ENCODE data around the gene COL12A1.

The COL12A1 gene

DNA sequence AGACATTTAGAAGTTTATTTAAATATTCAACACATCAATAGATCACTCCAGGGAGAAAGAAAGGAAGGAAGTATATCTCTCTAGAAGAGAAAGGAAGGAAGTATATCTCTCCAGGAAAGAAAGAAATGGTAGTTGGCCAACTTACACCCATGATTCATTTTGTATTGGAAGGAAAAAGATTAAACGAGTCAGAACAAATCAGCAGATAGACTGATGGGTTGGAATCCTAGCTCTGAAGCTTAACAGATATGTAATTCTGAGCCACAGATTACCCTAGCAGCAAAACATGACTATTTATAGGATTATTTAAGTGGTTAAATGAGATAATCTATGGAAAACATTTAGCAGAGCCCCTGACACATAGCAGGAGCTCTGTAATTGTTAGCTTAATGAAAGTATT, 27.1 kb downstream of the COL12A1 start:
- no peak for DNase-seq (ENCODE audit: low read depth in 2 of 2)

DNA sequence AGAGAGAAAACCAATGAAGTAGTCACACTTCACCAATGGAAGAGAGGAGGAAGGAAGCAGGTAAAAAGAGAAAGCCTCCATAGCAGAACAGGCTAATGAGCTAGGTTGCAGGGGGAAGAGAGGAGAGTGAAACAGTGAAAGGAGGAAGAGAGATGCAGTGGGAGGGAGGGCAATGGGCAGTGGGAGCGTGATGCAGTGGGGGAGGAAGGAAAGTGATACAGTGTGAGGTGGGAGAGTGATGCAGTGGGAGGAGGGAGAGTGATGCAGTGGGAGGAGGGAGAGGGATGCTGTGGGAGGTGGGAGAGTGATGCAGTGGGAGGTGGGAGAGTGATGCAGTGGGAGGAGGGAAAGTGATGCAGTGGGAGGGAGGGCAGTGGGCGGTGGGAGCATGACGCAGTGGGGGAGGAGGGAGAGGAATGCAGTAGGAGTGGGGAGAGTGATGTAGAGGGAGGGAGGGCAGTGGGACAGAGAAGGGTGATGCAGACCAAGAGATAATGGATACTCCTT, 29.7 kb downstream of the COL12A1 start:
- DNase-seq (ENCODE audit: low read depth in 2 of 2) = no peak

DNA sequence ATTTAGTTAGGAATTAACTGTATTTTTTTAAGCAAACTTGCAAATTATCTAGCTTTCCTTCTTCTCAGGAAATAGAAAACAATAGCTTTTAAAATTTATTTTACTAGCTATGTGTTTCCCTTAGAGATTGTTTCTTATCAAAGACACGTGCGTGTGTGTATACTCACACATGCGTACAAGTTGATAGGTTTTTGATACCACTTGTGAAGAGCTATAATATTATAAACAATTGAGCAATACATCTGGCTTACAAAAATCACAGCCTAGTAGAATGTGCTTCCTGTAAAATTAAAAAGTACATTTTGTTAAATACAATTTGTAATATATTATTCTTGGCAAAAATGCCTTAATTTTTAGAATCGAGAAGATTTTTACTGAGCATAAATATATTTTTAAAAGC, 33.9 kb downstream of the COL12A1 start:
- no peak for DNase-seq (ENCODE audit: low read depth in 2 of 2)

DNA sequence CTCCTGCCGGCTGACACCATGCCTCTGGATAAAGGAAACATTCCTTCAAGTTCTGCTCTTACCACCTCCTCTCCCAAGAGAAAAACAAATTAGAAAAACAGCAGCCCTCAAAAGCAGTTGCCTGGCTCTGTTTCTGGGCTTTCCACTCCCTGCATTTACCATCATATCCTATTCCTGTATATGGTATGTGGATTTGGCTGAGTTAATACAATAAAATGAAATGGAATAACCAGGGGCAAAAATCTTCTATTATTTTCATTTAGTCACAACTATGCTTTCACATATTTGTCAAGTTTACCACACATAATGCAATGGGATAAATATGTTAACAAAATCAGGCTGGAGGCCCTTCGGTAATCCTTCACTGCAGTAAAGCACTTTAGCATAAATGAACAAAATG, 34.3 kb downstream of the COL12A1 start:
- no peak for DNase-seq (ENCODE audit: low read depth in 2 of 2)

DNA sequence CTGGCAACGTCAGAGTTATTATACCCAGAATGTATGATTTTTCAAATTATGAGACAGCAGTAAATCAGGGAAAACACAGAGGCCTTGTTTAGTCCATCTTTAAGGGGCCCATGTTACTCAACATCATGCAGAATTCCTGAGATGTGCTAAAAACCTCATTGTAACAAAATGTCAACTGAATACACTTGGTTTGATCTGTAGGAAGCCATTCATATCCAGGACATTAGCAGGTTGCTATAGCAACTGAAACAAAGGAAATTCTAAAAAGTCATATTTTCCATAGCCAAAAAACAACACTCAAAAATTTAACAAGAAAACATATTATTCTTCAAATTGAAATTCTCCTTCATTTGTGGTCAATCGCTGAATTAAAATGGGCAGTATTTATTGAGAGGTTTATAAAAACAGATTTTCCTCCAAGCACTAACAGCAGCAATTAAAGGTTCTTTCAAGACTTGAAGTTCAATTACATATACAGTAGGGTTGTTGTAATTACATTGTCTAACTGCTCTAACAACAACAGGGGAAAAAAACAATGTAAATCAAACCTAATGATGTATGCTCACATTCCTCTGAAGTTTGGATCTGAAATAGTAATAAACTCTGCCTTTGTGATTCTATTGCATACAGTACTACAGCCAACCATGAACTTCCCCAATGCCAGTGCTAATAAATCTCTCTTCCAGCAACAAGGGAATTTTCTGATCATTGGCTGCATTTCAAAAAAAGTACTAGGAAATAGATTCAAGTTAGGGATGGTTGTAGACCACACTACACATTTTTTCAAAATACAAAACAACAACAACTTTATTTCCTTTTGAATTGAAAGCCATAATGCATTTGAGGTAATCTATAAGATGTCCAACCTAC, 34.9 kb downstream of the COL12A1 start:
- no peak for DNase-seq (ENCODE audit: low read depth in 2 of 2)

DNA sequence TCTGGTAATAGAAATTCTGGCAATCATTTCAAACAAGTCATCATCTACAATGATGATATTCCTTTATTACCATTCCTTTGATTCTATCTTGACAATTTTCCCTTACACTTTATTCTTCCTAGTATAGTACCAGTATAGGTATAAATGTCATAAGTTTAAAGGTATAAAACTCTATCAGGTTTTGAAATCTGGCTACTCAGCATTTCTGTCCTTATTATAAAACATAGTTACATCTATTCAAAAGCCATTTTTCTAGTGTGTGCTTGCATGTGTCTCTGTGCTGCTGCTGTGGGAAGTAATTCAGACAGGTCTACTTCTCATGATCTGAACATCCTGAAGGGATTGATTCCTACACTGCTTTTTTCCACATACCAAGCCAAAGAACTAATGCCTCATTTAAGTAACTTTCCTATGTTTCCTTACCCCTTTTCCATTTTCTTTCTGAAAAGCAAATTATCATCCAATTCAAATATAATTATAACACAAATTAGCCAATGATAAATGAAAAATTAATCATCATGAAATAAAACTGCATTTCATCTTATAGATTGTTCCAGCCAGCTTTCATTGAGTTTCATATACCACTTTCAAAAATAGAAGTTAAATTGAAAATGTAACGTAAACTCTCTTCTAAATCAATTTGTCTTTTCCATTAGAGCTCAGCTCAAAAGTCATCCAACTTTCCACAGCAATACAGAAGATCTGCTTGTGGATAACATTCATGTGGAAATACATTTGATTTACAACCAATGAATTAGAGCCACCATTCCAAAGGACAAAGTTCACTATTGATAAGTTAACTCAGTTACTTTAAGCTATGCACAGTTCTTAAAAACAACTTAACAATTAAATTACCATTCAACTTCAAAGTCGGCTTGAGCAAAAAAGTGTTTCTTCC, 35.9 kb downstream of the COL12A1 start:
- no peak for DNase-seq (ENCODE audit: low read depth in 2 of 2)

DNA sequence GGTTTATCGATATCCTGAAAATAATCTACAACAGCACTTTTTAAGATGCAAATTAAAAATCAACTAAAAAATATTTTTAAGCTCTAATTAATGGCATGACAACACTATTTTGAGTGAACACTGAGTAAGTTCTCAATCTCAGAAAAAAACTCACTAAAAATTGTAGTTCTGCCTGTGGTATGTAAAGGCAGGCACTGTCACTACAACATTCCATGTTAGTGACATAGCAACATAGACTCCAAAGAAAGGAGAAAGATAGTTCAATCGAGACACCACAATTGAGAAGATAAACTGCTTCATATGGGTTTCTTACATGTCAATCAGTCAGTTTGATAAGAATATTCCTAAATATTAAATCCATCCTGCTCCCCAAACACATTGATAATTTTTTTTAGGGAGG, 38.0 kb downstream of the COL12A1 start:
- no peak for DNase-seq (ENCODE audit: low read depth in 2 of 2)

DNA sequence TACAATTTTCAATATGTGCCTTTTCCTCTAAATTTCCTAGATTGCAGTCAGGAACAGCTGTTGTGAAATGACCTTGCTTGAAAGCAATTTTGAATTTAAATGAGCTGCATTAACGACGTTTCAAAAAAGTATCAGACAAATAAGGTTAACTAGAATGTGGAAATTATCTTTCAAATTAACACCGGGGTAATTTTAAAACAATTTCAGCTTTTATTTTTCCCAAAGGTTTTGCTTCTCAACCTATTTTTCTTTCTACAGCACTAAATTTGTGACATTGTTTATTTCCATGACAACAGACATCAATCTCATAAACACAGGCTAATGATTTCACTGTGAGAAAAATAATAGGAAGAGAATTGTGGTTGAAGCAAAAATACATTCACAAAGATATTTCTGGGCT, 38.5 kb downstream of the COL12A1 start:
- DNase-seq (ENCODE audit: low read depth in 2 of 2) = no peak

DNA sequence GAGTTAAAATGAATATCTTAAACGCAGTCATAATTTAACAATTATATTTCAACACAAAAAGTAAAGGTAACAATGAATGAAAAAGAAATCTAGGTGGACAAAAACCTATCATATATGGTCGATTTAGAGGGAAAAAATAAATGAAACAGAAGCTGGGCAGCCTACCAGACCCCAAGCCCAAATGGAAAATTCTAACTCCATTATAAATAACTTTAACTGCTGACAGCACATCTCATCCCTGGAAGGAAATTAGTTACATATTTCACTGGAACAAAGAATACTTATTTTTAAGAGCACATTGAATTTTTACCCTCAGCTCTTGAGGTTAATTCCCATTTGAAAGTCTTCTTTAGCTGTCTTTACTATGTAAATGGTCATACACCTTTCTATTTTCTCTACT, 39.1 kb downstream of the COL12A1 start:
- DNase-seq (ENCODE audit: low read depth in 2 of 2) = no peak

DNA sequence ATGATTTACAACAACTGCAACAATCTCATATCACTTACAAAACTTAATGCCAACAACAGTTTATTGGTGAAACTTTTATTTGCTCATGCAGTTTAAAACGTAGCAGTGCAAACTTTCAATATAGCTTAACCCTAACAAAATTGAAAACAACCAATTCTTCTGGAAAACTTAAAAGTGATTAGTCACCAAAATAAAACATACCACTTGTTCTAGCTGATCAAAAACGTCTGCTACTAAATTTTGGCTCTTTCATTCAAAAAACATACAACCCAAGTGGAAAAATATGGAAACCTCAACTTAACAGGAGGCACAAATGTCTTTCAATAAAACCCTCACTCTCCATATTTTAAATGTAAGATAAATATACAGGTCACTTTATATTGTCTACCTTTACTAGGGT, 39.6 kb downstream of the COL12A1 start:
- DNase-seq (ENCODE audit: low read depth in 2 of 2) = no peak

DNA sequence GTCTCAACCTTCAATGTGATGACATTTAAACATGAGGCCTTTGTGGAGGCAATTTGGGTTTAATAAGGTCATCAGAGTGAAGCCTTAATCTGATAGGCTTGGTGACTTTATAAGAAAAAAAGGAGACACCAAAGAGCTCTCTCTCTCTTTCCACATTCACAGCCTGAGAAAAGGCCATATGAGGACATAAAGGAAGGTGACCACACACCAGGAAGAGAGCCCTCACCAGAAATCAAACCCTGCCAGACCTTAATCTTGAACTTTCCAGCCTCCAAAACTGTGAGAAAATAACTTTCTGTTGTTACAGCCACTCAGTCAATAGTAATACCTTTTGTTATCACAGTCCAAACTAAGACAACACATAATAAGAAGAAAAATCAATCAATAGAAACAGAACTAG, 47.7 kb downstream of the COL12A1 start:
- no peak for DNase-seq (ENCODE audit: low read depth in 2 of 2)

DNA sequence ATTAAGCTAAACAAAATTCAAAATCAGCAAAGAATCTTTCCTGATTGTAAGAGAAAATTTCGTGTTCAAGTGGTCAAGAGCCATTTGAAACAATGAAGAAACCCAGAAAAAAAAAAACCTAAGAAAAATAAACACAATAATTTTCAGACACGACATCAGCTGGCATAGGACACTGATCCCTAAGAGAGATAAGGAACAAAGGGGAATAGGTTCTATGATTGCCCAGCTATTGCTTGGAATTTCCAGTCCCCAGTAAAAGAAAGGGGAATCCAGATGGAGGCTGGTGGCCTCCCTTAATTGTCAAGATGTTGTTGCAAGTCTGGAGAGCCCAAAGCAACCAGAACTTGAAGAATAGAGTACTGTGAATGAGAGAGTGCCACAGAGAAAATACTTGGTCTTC, 48.5 kb downstream of the COL12A1 start:
- DNase-seq (ENCODE audit: low read depth in 2 of 2) = no peak

DNA sequence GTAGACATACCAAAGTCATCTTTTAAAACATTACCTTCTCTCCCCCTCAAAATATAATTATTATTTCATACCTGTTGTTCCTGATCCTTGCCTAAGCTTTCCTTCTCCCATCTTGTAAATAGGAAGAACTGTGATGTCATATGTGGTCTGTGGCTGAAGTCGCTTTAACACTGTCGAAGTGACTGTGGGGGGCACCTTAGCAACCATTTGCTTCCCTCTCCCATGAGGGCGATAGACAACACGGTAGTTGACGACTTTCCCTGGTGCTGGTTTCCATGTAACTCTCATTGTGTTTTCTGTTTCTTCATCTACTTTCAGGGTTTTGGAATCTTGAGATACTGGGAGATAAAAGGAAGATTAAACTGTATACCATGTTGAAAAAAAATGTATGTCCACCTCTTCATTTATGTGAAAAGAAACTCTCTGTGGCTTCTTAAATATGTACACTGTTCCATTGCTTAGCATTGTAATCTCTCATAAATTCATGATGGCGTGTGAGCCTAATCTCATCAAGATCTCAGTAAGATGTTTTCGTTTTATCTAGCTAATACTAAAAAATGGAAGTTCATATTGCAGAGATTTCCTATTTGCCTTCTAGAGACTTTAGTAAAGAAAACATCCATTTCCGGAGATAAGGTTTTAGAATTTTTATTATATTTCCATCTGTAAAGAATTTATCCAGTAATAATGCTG, 49.5 kb downstream of the COL12A1 start:
- no peak for DNase-seq (ENCODE audit: low read depth in 2 of 2)

DNA sequence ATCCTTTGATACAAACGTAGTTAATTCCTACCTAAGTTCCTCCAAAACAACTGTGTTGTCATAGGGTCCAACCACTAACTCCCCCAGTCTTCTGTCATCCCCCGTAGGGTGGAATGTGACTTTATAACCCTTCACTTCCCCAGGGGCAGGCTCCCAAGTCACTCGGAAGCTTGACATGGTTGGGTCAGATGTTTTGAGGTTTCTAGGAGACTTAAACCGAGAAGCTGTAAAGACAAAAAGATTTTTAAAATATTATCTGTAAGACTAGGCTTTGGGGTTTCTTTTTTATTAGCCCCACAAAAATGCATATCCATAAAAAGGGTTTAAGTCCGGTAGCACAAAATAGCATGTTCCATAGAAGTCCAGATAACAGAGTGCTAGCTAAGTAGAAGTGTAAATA, 50.2 kb downstream of the COL12A1 start:
- DNase-seq (ENCODE audit: low read depth in 2 of 2) = no peak

DNA sequence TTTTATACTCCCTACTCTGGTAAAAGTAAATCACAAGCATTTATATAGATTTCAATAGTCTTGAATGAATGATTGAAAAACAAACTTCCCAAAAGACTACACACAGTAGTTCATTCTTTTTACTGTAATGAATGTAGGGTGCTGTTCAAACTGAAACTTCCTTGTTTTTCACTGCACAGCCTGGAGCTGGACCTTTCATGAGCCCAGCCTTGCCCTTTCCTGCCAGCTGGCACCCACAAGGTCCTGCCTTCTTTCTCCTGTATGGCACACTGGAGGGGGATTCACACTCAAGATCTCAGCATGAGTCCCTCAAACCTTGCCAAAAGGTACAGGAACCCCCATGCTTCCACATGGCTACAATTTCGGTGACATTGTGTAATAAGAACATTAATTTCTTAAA, 50.9 kb downstream of the COL12A1 start:
- no peak for DNase-seq (ENCODE audit: low read depth in 2 of 2)

DNA sequence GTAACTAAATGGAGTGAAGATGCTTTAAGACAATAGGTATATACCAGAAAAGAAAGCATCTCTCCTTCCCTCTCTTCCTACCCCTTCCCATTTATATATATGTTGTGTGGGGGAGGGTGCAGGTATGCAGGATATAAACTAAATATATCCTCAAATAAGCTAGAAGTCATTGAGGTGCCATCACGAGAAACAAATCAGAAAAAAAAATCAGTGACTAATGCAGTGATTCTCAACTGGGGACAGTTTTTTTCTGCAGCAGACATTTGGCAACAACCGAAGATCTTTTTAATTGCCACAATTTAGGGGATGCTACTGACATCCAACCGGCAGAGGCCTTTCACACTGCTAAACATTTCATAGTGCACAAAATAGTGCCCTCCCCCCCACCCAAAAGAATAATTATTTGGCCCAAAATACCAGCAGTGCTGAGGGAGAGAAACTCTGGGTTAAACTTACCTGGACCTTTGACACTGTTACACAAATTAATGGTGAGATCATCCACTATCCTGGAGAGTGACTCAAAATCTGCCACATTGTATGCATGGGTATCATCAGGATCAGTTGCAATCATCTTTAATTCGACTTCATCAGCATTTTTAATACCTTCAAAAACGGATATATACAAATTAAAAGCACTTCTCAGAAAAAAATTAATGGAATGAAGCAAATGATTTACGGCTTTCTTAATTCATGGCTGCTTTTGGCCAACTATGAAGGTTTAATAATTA, 55.0 kb downstream of the COL12A1 start:
- no peak for DNase-seq (ENCODE audit: low read depth in 2 of 2)

DNA sequence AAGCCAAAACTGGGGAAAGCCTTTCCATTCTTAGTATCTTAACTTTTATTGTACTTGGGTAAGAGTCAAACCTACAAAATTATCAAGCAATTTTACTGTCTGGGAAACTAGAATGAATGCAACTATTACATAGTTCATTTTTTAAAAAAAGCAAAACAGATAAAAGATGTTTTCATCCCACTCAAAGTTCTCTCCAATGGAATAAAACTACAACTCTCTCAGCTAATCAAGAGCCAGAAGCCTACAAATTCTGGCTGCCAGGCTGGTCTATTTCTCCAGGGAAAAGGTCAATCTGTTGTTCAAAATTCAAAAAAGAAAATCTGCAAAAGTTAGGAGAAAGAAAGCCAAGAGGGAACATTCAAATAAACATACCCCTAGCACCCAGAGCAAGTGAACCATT, 56.2 kb downstream of the COL12A1 start:
- no peak for DNase-seq (ENCODE audit: low read depth in 2 of 2)

DNA sequence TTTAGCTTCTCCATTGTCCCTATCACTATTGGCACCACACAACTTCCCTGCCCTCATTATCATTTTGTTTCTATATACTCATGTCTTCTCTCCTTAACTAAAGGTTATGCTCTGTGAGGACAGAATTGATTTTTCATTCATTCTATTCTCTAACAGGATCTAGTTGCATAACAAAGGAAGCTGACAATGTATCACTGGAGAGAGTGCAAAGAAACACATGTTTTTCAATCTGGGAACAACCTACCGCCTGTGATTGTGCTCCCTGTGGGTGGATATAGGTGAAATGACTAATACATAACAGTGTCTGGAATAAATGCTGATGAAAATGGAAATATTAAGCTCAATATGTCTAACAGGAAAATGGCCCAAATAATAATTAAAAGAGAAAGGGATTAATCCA, 56.6 kb downstream of the COL12A1 start:
- no peak for DNase-seq (ENCODE audit: low read depth in 2 of 2)

DNA sequence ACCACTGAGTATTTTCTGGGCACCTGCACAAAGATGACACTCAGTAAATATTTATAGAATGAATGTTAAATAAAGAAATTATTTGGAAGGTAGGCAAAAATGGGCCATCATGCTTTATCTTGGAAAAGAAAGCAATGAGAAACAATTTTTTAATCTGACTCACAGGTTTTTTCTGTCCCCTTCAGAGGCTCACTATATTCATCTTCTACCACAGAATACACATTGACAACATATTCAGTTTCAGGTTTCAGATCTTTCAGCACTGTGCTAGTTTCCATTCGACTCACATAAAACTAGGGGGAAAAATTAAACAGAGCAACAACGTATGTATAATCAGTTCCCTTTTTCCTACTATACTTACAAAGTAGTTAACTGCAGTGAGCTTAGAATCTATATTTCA, 58.3 kb downstream of the COL12A1 start:
- no peak for DNase-seq (ENCODE audit: low read depth in 2 of 2)

DNA sequence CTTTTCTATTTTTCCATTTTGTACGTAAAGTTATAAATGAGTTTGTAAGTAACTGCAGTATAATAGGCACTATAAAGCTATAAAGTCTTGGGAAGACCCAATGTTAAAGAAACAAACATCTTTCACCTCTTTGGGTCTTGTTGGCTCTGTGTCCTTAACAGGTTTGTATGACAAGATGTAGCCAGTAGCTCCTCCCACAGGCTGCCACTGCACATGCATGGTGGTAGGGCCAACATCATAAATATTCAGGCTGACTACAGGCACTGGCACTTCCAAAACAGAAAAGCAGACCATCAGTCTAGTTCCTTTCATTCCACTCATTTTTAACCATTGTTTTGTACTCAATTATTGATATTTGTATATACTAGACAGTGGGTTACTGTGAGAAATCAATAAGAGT, 59.9 kb downstream of the COL12A1 start:
- no peak for DNase-seq (ENCODE audit: low read depth in 2 of 2)

DNA sequence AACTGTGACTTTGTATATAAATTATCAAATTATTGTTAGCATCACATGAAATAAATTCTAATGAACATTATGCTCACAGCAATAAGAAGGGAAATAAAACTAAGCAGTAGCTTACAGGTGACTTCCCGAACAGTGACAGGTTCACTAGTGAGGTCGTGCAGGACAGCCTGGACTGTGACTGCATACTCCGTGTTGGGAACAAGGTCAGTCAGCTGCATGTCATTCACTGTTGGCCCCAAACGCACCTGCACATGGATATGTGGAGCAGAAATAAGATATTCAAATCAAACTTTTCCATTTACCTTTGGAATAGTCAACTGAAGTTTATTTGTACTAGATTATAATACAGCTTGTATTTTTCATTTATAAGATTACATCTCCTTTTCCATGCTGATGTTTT, 60.6 kb downstream of the COL12A1 start:
- DNase-seq (ENCODE audit: low read depth in 2 of 2) = no peak

DNA sequence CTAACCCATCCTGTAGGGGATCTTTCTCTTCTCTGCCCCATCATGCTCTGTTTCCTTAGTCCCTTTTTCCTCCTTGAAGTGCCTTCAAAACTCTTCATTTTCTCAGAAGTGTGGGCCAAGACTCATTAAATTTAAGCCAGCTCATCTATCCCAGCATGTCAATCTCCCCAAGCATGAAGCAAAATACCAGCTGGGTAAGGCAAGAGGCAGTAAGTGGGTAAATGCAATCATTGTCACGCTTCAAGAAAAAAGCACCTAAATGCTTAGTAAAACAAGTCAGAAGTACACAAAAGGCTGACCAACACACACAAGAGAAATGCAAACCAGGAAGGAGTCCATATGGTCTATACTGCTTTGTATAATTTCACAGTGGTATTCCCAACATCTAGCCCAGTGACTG, 61.5 kb downstream of the COL12A1 start:
- no peak for DNase-seq (ENCODE audit: low read depth in 2 of 2)

All from stimulated activated CD4-positive, alpha-beta T cell treated with anti-CD3 and anti-CD28 coated beads, Interleukin-4, amount 100 ng/mL, for 48 hours (primary cell).